HG03108 (cell line): ENCODE results near the gene CAND2.

Source experiments
- ATAC-seq: cut with Tn5 transposase; IDR thresholded peaks from one replicate; pipeline ENCODE4 v1.9.1; 2021; ENCODE audit warnings: moderate library complexity; ENCODE audit not compliant: unreplicated experiment

The CAND2 gene

GRCh38 chr3:12882336-12883310, 86.1 kb downstream of the CAND2 start:
- ATAC-seq = no peak

GRCh38 chr3:12884186-12884680, 87.8 kb downstream of the CAND2 start:
- ATAC-seq = no peak
